ENCODE data around the gene MTHFR. TPM values are rescaled to one million over a fixed set of nuclear protein-coding genes. Genes with fewer than 3 reads are reported as not detected.
A peak's percentile ranks its signal among the peaks of the same experiment; 100 is the strongest.

MTHFR gene
- total and polyA plus RNA-seq, 2 donors from 2014 or later = 10.6 to 65.5 TPM

- FAIRE-seq (no peak), DNase-seq (no peak)
- Histone ChIP-seq H3K9ac (ENCODE audit: low read length in 3 of 3) (no peak overlapping the region), H3K4me1 (ENCODE audit: control insufficient read depth in 2 of 3, insufficient read depth in 2 of 3, low read depth in 1 of 3, low read length in 3 of 3) (no peaks in the 10 kb centered on the region), H3K4me3 (ENCODE audit: low read length in 3 of 3) (no peak overlapping the region), H3K27ac (ENCODE audit: low read depth in 2 of 2, low read length in 2 of 2) (no peak overlapping the region), H3K27me3 (ENCODE audit: control insufficient read depth, insufficient read depth, low read length) (no peaks in the 10 kb centered on the region), H3K36me3 (ENCODE audit: control insufficient read depth in 2 of 3, insufficient read depth in 3 of 3, low read length in 3 of 3) (peaks cover 0 to 4% (median 0%) of the 10 kb centered on the region in 3 donors), H3K9me3 (ENCODE audit: control insufficient read depth in 2 of 3, insufficient read depth in 1 of 3, low read length in 3 of 3) (no peaks in the 10 kb centered on the region)
- no peak for TF ChIP-seq CTCF (IDR thresholded peaks at IDR 0.05; ENCODE audit: borderline replicate concordance, extremely low read depth, insufficient read depth)
- intact Hi-C loops (cut with DNase I) = no loop called here
These were observed 45.4 kb upstream of the MTHFR start for GRCh38 chr1:11851180-11851579.

- Histone ChIP-seq H3K9ac (ENCODE audit: low read length in 3 of 3) (no peak overlapping the region), H3K9me3 (ENCODE audit: control insufficient read depth in 2 of 3, insufficient read depth in 1 of 3, low read length in 3 of 3) (no peaks in the 10 kb centered on the region), H3K27me3 (ENCODE audit: control insufficient read depth, insufficient read depth, low read length) (no peaks in the 10 kb centered on the region), H3K4me3 (ENCODE audit: low read length in 3 of 3) (no peak overlapping the region), H3K36me3 (ENCODE audit: control insufficient read depth in 2 of 3, insufficient read depth in 3 of 3, low read length in 3 of 3) (peaks cover 0 to 11% (median 2%) of the 10 kb centered on the region in 3 donors), H3K4me1 (ENCODE audit: control insufficient read depth in 2 of 3, insufficient read depth in 2 of 3, low read depth in 1 of 3, low read length in 3 of 3) (no peaks in the 10 kb centered on the region), H3K27ac (ENCODE audit: low read depth in 2 of 2, low read length in 2 of 2) (no peak overlapping the region)
- no peak for TF ChIP-seq CTCF (IDR thresholded peaks at IDR 0.05; ENCODE audit: borderline replicate concordance, extremely low read depth, insufficient read depth)
- intact Hi-C loops (cut with DNase I) = no loop called here
- no peak for DNase-seq
- FAIRE-seq = no peak
These were observed 44.4 kb upstream of the MTHFR start for GRCh38 chr1:11850156-11850555.

- no peaks in the 10 kb centered on the region for H3K4me1 ChIP-seq (ENCODE audit: control insufficient read depth in 2 of 3, insufficient read depth in 2 of 3, low read depth in 1 of 3, low read length in 3 of 3)
- H3K27me3 ChIP-seq (ENCODE audit: control insufficient read depth, insufficient read depth, low read length) = no peaks in the 10 kb centered on the region
- H3K4me3 ChIP-seq (ENCODE audit: low read length in 3 of 3) = no peak overlapping the region
- H3K27ac ChIP-seq (ENCODE audit: low read depth in 2 of 2, low read length in 2 of 2) = no peak overlapping the region
- FAIRE-seq (no peak), DNase-seq (no peak)
- no peak for TF ChIP-seq CTCF (IDR thresholded peaks at IDR 0.05; ENCODE audit: borderline replicate concordance, extremely low read depth, insufficient read depth)
- H3K9me3 ChIP-seq (ENCODE audit: control insufficient read depth in 2 of 3, insufficient read depth in 1 of 3, low read length in 3 of 3) = no peaks in the 10 kb centered on the region
- intact Hi-C loops (cut with DNase I) = no loop called here
- H3K36me3 ChIP-seq (ENCODE audit: control insufficient read depth in 2 of 3, insufficient read depth in 3 of 3, low read length in 3 of 3) = peaks cover 2 to 19% (median 9%) of the 10 kb centered on the region in 3 donors
- no peak overlapping the region for H3K9ac ChIP-seq (ENCODE audit: low read length in 3 of 3)
These were observed 42.6 kb upstream of the MTHFR start for GRCh38 chr1:11848373-11848700.

- no peak for TF ChIP-seq CTCF (IDR thresholded peaks at IDR 0.05; ENCODE audit: borderline replicate concordance, extremely low read depth, insufficient read depth)
- Histone ChIP-seq H3K9ac (ENCODE audit: low read length in 3 of 3) (no peak within 1 kb of the TSS), H3K27me3 (ENCODE audit: control insufficient read depth, insufficient read depth, low read length) (no peaks in the 10 kb centered on the region), H3K9me3 (ENCODE audit: control insufficient read depth in 2 of 3, insufficient read depth in 1 of 3, low read length in 3 of 3) (no peaks in the 10 kb centered on the region), H3K36me3 (ENCODE audit: control insufficient read depth in 2 of 3, insufficient read depth in 3 of 3, low read length in 3 of 3) (peaks cover 2 to 19% (median 9%) of the 10 kb centered on the region in 3 donors), H3K4me3 (ENCODE audit: low read length in 3 of 3) (no peak within 1 kb of the TSS), H3K4me1 (ENCODE audit: control insufficient read depth in 2 of 3, insufficient read depth in 2 of 3, low read depth in 1 of 3, low read length in 3 of 3) (no peaks in the 10 kb centered on the region), H3K27ac (ENCODE audit: low read depth in 2 of 2, low read length in 2 of 2) (no peak within 1 kb of the TSS)
- intact Hi-C loops (cut with DNase I) = no loop called here
- DNase-seq (peak in 1 of 5 donors; percentile 34), FAIRE-seq (no peak)
These were observed 42.1 kb upstream of the MTHFR start, which contains the start of gene NPPA for GRCh38 chr1:11847667-11848372. Gene NPPA (minus strand): TSS chr1:11847783. CDS start chr1:11847684, 99 bp downstream.

Measured in kidney (tissue), 14 donors.